Nephron (organoid): ENCODE measurements around the gene ZNF654.

Experiments used
- H3K27ac Mint-ChIP-seq, 3 experiments: 2 replicates each; pipeline ENCODE4 v1.8.0; 2020; ENCODE audit warnings: mixed read lengths in 3 of 3, mild to moderate bottlenecking in 2 of 3, moderate library complexity in 1 of 3
- H3K27me3 Mint-ChIP-seq: 2 replicates; pipeline ENCODE4 v1.8.0; 2021; ENCODE audit warnings: low read depth, mild to moderate bottlenecking, moderate library complexity, mixed read lengths
- H3K36me3 Mint-ChIP-seq: 2 replicates; pipeline ENCODE4 v1.8.0; 2020; ENCODE audit warnings: low read depth, mixed read lengths
- H3K4me1 Mint-ChIP-seq: 2 replicates; pipeline ENCODE4 v1.8.0; 2020; ENCODE audit warnings: mixed read lengths
- H3K4me3 Mint-ChIP-seq, 3 experiments: 2 replicates each; pipeline ENCODE4 v1.8.0; 2020; ENCODE audit warnings: mild to moderate bottlenecking in 3 of 3, mixed read lengths in 3 of 3, moderate library complexity in 2 of 3
- H3K9me3 Mint-ChIP-seq: 2 replicates; pipeline ENCODE4 v1.8.0; 2020; ENCODE audit warnings: mixed read lengths
- TF ChIP-seq, protein P1 (sequence below), 3 experiments: fragments of 200-600 bp; sonication (generic); IDR thresholded peaks; one replicate each; pipeline ENCODE4 v1.5.0; 2021; ENCODE audit warnings: antibody characterized with exemption in 3 of 3; ENCODE audit not compliant: unreplicated experiment in 3 of 3

The ZNF654 gene

DNA sequence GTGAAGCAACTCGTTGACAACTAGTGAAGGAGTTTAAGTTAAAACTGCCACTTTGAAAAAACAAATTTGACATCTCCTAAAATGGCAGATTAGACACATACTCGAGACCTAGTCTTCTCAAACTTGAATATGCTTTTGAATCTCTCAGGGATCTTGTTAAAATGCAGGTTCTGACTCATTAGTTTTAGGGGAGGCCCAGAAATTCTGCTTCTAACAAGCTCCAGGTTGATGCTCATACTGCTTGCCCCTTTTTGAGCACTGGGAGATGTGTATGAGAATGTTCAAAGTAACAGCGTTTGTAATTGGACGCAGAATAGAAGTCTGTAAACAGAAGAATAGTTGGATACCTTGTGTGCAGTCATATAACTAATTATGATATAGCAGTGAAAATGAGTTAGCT is 92.3 kb downstream of the ZNF654 start:
- peaks cover 31% of the 10 kb centered on the region for H3K36me3 Mint-ChIP-seq
- no peaks in the 10 kb centered on the region for H3K27me3 Mint-ChIP-seq
- H3K9me3 Mint-ChIP-seq, result no peaks in the 10 kb centered on the region
- peaks cover 27% of the 10 kb centered on the region for H3K4me1 Mint-ChIP-seq
- peak overlapping the region; percentile 65 to 99 (median 80) for H3K27ac Mint-ChIP-seq
- TF ChIP-seq, protein P1, sequence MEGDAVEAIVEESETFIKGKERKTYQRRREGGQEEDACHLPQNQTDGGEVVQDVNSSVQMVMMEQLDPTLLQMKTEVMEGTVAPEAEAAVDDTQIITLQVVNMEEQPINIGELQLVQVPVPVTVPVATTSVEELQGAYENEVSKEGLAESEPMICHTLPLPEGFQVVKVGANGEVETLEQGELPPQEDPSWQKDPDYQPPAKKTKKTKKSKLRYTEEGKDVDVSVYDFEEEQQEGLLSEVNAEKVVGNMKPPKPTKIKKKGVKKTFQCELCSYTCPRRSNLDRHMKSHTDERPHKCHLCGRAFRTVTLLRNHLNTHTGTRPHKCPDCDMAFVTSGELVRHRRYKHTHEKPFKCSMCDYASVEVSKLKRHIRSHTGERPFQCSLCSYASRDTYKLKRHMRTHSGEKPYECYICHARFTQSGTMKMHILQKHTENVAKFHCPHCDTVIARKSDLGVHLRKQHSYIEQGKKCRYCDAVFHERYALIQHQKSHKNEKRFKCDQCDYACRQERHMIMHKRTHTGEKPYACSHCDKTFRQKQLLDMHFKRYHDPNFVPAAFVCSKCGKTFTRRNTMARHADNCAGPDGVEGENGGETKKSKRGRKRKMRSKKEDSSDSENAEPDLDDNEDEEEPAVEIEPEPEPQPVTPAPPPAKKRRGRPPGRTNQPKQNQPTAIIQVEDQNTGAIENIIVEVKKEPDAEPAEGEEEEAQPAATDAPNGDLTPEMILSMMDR (IDR thresholded peaks at IDR 0.05; ENCODE audit: unreplicated experiment in 3 of 3), result no peak
- peak overlapping the region; percentile 81 to 100 (median 99) for H3K4me3 Mint-ChIP-seq

DNA sequence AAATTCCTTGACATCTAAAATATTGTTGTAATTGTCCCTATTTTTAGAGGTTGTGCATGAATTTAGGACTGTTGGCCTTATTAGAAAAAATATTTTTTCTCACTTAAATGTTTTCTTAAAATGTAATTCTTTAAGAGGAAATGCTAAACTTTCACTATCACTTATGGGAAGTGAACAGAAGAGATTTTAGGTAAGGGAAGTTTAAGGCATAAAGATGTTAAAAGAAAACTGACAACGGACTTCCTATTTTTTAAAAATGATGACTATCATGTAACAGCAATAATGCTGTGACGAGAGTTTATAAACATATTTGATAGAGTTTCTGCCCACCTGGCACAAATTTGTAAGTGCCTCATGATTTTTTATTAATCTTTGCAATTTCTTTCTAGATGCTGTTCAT is 93.8 kb downstream of the ZNF654 start:
- Mint-ChIP-seq H3K9me3 (no peaks in the 10 kb centered on the region), H3K4me3 (peak overlapping the region in 2 of 3 experiments; percentile 40 to 64), H3K27ac (no peak overlapping the region), H3K4me1 (peaks cover 26% of the 10 kb centered on the region), H3K36me3 (peaks cover 43% of the 10 kb centered on the region), H3K27me3 (no peaks in the 10 kb centered on the region)
- TF ChIP-seq, protein P1 (IDR thresholded peaks at IDR 0.05; ENCODE audit: unreplicated experiment in 3 of 3), result no peak

DNA sequence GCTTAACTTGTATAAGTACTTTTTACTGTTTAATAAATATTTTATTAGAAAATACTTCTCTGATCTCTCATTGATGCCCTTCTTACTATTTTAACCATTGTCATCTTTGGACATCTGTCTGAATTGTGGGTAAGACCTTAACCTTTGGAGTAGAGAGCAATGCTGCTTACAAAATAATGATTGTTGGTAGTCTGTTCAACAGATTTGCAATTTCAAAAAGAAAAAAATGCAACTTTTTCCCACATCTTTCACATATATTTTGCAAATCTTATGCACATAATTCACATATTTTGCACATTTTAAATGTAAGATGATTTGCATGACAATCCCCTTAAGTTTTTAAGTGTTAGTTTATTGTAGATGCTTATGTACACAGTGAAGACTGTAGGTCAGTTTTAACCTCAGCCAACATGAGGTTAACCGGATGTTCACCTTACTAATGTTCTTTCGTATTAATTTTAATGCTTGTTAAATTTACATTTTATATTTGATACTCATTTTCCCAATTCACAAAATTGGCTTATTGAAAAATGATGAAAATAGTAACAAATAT is 107.4 kb downstream of the ZNF654 start:
- peaks cover 39% of the 10 kb centered on the region for H3K36me3 Mint-ChIP-seq
- no peaks in the 10 kb centered on the region for H3K9me3 Mint-ChIP-seq
- no peaks in the 10 kb centered on the region for H3K27me3 Mint-ChIP-seq
- H3K4me1 Mint-ChIP-seq, result no peaks in the 10 kb centered on the region
- H3K27ac Mint-ChIP-seq, result no peak overlapping the region
- TF ChIP-seq, protein P1 (IDR thresholded peaks at IDR 0.05; ENCODE audit: unreplicated experiment in 3 of 3), result no peak
- no peak overlapping the region for H3K4me3 Mint-ChIP-seq

DNA sequence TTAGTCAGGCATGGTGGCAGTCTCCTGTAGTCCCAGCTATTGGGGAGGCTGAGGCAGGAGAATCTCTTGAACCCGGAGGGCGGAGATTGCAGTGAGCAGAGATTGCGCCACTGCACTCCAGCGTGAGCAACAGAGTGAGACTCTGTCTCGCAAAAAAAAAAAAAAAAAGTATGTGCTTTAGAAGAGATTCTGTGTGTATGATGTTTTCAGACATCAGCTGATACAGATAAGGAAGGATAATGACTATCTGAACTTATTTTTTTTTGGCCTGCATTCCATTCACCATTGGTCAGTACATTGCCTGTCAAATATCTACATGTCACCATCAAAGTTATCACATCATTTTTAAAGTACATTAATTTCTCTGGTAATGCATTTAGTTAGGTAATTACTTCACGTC is 108.1 kb downstream of the ZNF654 start:
- no peak overlapping the region for H3K27ac Mint-ChIP-seq

DNA sequence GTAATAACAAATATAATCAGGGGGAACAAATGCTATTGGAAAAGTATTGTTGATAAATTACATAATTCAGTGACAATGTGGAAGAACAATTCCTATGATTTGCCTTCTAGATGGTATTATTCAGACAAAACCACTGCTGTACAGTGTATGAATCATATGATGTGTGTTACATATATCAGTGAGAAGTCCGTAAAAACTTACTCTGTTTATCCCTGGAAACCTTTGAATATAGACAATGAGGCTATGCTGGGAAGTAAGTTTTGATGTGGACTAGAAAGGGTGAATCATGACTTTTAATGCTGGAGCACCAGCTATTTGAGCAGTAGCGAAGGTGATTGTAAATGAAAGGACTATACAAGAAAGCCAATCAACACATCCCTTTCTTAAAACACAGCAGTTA is 108.6 kb downstream of the ZNF654 start:
- Mint-ChIP-seq H3K27me3 (no peaks in the 10 kb centered on the region), H3K4me1 (no peaks in the 10 kb centered on the region), H3K36me3 (peaks cover 29% of the 10 kb centered on the region), H3K9me3 (no peaks in the 10 kb centered on the region), H3K4me3 (no peak overlapping the region), H3K27ac (no peak overlapping the region)
- TF ChIP-seq, protein P1 (IDR thresholded peaks at IDR 0.05; ENCODE audit: unreplicated experiment in 3 of 3), result no peak

More for the DNA sequence above, 108.1 kb downstream of the ZNF654 start:
- no peaks in the 10 kb centered on the region for H3K9me3 Mint-ChIP-seq
- H3K4me3 Mint-ChIP-seq, result no peak overlapping the region
- TF ChIP-seq, protein P1 (IDR thresholded peaks at IDR 0.05; ENCODE audit: unreplicated experiment in 3 of 3), result no peak
- no peaks in the 10 kb centered on the region for H3K27me3 Mint-ChIP-seq
- no peaks in the 10 kb centered on the region for H3K4me1 Mint-ChIP-seq
- H3K36me3 Mint-ChIP-seq, result peaks cover 33% of the 10 kb centered on the region

DNA sequence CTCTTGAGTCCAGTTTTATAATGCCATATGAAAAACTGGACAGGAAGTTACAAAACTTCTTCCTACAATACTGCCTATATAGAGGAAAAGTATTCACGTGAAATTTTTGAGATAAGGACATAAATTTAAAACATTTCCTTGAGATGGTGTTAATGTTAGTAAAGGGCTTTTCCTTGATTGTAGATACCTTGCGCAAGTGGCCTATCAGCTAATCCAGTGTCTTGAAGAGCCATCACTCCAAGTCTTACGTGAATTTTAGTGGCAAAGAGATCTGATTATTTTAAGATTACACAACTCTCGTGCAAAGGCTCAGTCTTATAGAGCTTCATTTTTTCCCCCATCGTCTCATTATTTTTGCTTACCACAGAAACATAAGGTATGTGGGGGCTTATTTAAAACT is 109.1 kb downstream of the ZNF654 start:
- H3K27ac Mint-ChIP-seq, result no peak overlapping the region
- H3K9me3 Mint-ChIP-seq, result no peaks in the 10 kb centered on the region
- TF ChIP-seq, protein P1 (IDR thresholded peaks at IDR 0.05; ENCODE audit: unreplicated experiment in 3 of 3), result no peak
- H3K27me3 Mint-ChIP-seq, result no peaks in the 10 kb centered on the region
- H3K4me1 Mint-ChIP-seq, result no peaks in the 10 kb centered on the region
- H3K4me3 Mint-ChIP-seq, result no peak overlapping the region
- peaks cover 25% of the 10 kb centered on the region for H3K36me3 Mint-ChIP-seq
